Activated CD4-positive, alpha-beta T cell treated with anti-CD3 and anti-CD28 coated beads, Interleukin-10, Interleukin-2, amounts not matched to agents 100 ng/mL and 50 ng/mL, durations not matched to agents 16 hours and 8 hours (primary cell): ENCODE results near the gene PPIL3.

Experiments used
- DNase-seq: peaks from one replicate; pipeline ENCODE4 v3.0.0-alpha.2; 2020

Gene PPIL3

DNA sequence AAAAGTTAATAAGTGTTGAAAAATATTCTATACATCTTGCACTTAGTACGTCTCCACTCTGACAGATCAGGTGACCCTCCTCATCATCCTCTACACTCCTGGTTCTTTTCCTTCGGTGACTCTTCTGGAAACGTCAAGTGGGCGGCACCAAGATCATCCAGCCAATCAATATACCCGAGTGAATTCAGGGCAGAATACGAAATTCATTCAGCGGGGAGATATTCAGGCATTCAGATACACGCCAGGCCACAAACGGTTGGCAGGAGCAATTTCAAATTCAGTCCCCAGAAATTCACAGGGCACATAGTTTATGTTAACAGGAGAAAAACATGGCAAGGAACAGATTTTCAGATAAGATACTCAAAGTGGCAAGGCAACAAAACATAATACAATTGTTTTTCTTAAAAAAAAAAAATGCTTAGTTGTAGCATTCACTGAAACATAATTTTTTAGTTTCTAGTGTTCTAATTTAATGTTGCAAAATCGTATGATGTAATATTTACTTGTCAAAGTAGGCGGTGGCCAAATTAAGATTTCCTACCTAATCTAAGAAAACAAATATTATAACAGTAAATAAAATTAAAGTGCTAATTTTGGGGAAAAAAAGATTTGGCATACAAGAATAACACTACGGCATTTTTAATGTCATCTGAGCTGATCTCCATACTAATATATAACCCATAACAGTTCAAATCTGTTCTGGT, 28.6 kb downstream of the PPIL3 start:
- DNase-seq: peak; percentile 37

DNA sequence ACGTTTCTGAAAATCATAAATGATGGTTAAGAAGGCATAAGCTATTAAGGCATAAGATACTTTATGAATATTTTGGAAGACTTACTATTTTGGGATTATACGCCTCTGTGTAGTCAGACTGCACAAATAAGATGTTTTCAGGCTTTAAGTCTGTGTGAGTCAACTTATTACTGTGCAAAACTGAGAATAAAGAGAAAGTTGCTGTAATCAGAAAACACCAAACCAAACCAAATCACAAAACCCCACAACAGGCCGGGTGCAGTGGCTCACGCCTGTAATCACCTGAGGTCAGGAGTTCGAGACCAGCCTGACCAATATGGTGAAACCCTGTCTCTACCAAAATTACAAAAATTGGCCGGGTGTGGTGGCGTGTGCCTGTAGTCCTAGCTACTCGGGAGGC, 32.1 kb downstream of the PPIL3 start:
- peak; percentile 29 for DNase-seq

DNA sequence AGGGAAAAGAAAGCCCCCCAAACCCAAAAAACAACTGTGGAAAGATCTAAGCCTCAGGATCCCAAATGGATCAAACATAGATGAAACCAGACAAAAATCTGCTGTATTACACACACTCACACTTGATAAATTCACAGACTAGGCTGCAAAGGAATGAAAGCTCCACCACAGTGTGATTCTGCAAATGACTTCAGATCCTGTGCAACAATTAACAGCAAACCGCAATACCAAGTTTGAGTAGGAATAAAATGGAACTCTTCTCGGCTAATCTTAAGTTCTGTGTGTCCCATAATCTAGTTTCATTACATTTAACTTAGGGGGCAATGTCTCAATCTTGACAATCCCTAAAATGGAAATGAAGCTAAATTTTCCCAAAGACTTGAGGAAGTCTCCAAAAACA, 36.3 kb downstream of the PPIL3 start:
- no peak for DNase-seq

DNA sequence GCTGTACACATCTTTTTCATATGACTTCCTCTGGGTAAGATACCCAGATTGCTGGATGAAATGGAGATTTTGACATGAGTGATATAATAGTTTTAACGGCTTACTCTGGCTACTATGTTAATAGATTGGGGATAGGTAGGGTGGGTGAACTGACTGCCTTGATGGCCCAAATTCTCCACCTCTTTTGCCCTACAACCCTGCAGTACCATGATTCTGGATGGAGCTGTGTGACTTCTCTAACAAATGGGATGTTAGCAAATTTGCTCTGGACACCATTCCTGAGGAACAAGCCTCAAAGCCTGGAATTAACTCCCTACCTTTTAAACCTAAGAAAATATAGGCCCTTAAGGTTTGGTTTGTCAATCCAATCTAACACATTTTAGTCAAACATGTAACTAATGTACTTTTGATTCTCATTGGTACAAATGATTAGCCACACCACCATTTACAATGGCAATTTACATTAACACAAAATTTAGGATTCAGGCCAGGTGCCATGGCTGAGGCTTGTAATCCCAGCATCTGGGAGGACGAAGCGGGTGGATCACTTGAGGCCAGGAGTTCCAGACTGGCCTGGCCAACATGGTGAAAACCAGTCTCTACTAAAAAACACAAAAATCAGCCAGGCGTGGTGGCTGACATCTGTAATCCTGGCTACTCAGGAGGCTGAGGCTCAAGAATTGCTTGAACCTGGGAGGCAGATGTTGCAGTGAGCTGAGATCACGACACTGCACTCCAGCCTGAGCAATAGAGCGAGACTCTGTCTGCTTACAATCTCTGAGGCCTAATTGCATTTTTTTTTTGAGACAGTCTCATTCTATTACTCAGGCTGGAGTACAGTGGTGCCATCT, 37.3 kb downstream of the PPIL3 start:
- no peak for DNase-seq

DNA sequence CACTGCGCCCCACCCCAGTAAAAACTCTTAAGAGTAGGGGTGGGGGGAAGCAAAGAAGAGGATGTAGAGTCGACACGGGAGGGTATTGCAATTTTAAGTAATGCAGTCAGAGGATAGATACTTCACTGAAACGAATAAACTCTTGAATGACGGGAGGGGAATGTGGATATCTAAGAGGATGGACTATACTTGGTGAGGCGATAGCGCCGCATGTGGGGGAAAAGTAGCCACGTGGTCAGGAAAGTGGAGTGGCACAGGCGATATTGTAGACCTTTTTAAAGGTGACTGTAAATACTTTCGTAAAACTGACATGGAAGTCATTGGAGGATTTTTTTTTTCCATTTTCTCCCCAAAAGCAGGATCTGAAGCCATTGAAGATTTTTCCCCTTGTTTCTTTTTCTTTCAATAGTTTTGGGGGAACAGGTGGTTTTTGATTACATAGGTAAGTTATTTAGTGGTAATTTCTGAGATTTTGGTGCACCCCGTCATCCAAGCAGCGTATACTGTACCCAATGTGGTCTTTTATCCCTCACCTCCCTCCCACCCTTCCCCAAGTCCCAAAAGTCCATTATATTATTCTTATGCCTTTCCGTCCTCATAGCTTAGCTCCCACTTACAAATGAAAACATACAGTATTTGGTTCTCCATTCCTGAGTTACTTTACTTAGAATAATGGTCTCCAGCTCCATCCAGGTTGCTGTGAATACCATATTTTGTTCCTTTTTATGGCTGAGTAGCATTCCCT, 38.2 kb downstream of the PPIL3 start:
- DNase-seq: no peak

DNA sequence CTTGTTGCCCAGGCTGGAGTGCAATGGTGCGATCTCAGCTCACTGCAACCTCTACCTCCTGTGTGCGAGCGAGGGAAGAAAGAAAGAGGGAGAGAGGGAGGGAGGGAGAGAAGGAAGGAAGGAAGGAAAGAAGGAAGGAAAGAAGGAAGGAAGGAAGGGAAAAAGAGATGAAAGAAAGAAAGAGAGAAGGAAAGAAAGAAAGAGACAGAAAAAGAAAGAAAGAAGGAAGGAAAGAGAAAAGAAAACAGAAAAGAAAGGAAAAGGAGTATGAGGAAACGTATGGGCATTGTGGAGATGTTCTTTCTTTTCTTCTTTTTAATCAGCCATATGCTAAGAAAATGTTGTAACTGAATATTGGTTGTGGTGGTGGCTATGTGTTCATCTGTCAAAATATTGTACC, 40.9 kb downstream of the PPIL3 start:
- no peak for DNase-seq

DNA sequence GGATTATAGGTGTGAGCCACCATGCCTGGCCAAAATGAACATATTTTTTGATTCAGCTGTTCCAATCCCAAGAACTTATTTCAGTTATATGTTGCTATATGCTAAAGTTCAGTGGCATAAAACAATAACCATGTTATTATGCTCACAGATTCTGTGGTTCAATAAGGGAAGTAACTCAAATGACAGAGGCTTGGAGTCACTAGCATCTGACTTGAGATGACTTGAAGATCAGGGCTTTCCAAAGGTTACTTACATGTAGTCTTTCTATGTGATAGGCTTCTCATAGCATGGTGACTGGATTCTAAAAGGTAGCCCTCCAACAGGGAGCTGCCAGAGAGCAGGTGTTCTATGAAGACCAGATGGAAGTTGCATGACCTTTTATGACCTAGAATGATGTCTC, 41.6 kb downstream of the PPIL3 start:
- no peak for DNase-seq

DNA sequence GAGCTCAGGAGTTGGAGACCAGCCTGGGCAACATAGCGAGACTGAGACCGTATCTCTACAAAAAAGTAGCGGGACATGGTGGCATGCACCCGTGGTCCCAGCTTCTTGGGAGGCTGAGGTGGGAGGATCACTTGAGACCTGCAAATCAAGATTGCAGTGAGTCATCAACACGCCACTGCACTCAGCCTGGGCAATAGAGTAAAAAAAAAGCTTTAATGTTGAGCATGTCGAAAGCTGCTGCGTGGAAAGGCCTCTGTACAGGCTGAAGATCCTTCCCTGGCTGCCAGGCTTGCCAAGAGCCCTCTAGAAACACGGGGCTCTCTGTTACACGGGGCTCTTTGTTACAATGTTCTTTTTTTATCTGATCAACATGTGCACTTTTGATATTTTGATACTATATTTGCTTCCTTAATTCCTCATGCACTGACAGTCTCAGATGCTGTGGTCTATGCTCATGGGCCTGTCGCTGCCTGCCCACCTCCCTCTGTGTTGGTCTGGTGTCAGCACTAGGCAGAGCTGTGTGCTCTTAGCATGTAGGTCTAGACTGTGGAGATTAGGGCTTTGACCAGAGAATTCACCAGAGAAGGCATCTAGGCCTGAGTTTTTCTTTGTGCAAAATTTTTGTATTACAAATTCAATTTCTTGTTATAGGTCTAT, 43.1 kb downstream of the PPIL3 start:
- DNase-seq: no peak

DNA sequence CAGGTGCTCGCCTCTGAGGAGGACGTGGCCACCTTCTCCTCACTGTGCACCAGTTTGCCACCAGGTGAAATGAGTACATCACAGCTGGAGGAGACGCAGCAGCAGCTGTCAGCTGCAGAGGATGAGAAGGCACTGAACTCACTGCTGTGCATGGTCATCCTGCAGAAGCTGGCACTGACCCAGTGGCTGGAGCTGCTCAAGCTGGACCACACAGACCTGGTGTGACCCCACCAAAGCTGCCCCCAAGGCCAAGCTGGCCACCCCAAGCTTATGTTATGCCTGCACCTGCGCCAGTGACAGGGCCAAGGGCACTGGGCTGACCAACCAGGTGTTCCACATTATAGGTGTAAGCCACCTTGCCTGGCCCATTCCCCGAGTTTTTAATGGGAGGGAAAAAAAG, 43.7 kb downstream of the PPIL3 start:
- no peak for DNase-seq

DNA sequence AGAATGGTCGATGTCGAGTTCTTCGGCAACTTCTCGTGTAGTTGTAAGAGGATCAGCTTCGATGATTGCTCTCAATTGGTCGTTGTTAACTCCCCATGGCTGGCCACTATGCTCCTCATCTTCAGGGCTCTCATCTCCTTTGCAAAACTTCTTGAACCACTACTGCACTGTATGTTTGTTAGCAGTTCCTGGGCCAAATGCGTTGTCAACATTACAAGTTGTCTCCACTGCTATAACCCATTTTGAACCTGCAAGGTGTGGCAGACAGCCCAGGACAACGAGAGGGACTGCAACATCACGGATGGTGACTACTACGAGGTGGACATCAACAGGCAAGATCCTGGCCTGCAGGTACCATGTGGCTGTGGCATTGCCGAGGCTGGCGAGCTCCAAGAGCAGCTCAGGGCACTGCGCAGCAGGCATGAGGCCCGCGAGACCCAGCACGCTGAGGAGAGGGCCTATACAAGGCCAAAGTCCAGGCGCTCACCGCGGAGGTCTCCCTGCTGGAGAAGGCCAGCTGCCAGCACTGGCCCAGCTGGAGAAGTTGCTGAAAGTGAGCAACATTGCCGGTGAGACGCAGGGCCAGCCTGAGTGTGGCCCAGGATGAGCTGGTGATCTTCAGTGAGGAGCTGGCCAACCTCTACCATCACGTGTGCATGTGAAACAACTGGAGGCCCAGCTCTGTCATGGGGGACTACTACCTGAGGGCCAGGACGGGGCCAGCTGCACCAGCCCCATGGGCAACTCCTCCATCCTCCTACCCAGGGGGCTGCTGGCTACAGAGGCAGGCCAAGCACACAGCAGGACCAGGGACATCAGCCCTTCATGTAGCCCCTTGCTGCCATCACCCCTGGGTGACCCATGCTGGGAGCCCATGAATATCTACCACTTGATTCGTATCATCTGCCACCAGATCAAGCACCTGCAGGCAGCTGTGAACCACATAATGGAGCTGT, 44.6 kb downstream of the PPIL3 start:
- DNase-seq: no peak

DNA sequence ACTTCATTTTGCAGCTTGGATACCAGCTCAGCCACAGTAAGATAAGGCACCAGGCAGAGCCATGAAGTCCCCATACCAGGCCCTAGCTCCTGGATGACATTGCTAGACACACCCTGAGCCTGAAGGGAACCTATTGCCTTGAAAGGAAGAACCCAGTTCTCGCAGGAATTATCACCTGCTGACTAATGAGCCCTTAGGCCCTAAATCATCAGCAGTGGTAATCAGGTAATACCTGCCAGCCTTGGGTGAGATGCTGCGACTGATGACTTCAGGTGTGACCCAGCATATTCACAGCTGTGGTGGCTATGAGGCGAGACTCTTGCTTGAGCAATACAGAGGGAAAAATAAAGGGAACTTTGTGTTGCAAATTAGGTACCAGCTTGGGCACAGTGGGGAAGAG, 49.4 kb downstream of the PPIL3 start:
- no peak for DNase-seq

DNA sequence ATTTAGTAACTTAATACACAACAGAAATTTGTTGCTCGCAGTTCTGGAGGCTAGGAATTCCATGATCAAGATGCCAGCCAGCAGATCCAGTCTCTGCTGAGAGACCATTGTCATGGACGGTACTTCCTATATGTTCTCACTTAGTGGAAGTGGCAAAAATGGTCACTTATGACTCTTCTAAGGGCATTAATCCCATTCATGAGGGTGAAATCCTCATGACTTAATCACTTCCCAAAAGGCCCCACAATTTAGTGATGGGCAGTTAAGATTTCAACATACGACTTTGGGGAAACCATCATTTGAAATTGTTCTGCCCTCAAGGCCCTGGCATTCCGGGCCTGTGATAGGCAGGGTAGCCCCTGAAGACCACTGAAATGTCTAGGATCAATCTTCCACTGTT, 54.2 kb downstream of the PPIL3 start:
- no peak for DNase-seq

DNA sequence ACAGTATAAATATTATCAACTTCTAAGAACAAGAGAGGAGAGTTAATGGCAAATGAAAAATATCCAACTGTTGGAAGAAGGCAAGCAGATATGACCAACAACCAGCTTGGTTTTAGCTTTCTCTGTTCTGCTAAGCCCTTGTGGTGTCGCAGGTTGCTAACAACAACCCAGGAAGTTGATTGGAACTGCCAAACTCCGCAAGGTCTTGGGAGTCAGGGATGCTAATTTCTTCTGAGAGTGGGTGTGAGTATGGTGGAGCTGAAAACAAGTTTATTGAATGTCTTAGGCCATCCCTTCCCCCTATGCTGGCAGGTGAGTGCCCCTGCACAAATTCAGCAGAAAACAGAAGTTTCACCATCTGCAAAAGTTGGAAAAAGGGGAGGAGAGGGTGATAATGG, 59.6 kb downstream of the PPIL3 start:
- DNase-seq: no peak

DNA sequence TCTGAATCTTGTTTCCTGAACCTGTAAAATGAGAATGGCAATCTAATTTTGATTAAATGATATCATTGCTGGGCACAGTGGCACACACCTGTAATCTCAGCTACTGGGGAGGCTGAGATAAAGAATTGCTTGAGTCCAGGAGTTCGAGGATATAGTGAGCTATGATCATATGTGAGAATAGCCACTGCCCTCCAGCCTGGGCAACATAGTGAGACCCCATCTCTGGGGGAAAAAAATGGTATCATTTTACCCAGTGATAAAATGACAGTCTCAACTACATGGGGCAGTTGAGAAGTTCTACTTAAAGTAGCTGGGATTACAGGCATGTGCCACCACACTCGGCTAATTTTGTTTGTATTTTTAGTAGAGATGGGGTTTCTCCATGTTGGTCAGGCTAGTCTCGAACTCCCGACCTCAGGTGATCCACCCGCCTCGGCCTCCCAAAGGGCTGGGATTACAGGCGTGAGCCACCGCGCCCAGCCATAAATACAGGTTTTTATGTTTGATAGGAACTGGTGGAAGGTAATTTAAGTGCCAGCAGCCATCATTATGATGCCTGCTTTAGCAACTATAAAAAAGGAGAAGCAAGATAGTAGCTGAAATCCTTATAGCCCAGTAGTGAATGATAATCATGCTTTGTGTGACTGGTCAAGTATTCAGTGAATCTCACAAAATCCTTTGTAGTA, 60.2 kb downstream of the PPIL3 start:
- DNase-seq: no peak

DNA sequence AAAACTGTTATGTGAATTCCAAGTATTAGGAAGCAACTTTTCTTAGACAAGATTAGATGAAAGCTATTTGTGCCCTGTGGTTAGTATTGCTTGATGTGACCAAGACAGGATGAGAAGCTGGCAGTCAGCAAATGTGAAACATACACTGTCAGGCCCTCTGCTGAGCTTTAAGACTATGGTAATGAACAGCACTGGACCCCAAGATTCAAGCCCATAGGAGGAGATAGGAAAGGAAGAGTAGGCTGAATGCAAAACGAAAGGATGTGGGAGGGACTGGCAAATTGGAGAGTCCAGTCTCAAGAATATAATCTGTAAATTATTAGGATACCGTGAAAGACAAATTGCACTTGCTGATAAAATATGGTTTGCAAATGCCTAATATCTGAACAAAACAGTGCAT, 60.8 kb downstream of the PPIL3 start:
- no peak for DNase-seq

DNA sequence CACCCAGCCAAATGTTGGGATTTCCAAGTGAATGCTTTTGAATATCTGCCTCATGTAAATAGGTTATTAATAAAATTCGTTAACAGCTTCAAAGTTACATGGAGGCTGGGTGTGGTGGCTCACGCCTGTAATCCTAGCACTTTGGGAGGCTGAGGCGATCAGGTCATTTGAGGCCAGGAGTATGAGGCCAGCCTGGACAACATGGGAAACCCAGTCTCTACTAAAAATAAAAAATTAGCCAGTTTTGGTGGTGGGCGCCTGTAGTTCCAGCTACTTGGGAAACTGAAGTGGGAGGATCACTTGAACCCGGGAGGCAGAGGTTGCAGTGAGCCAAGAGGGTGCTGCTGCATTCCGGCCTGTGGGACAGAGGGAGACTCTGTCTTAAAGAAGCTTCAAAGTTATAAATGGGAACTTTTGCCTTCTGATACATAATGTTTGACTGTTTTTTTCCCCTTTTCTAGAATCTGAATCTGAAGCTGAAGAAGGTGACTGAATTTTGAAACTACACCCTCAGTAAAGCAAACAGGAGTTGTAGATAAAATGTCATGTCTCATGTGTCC, 67.1 kb downstream of the PPIL3 start:
- DNase-seq: no peak
